Kidney (tissue), 14 donors: ENCODE data around the gene RADIL. TPM values are rescaled to one million over a fixed set of nuclear protein-coding genes. Genes with fewer than 3 reads are reported as not detected.
A peak's percentile ranks its signal among the peaks of the same experiment; 100 is the strongest.

Source experiments
- DNase-seq, 5 donors: peaks; one replicate each; pipeline ENCODE4 v3.0.0-alpha.2; 2013 to 2020
- FAIRE-seq: peaks from 2 replicates; lab custom pipeline; 2012; peaks lifted over from hg19 to GRCh38; lab: Jason Lieb, UNC
- H3K27ac ChIP-seq, 2 donors: one replicate each; pipeline ENCODE4 v1.7.0; 2013; ENCODE audit warnings: low read depth in 2 of 2, low read length in 2 of 2, inconsistent platforms in 1 of 2
- H3K27me3 ChIP-seq: one replicate; pipeline ENCODE4 v1.7.1; 2013; ENCODE audit warnings: low read length, inconsistent platforms; ENCODE audit not compliant: control insufficient read depth, insufficient read depth
- H3K36me3 ChIP-seq, 3 donors: one replicate each; pipeline versions ENCODE4 v1.7.0 to v1.7.1; 2013; ENCODE audit warnings: low read length in 3 of 3, control low read depth in 1 of 3, inconsistent platforms in 1 of 3; ENCODE audit not compliant: insufficient read depth in 3 of 3, control insufficient read depth in 2 of 3
- H3K4me1 ChIP-seq, 3 donors: one replicate each; pipeline versions ENCODE4 v1.7.0 to v1.7.1; 2013; ENCODE audit warnings: low read length in 3 of 3, inconsistent platforms in 1 of 3, low read depth in 1 of 3; ENCODE audit not compliant: control insufficient read depth in 2 of 3, insufficient read depth in 2 of 3
- H3K4me3 ChIP-seq, 3 donors: one replicate each; pipeline versions ENCODE4 v1.7.0 to v1.8.1; 2013; ENCODE audit warnings: low read length in 3 of 3, control low read depth in 1 of 3, inconsistent platforms in 1 of 3
- H3K9ac ChIP-seq, 3 donors: one replicate each; pipeline versions ENCODE4 v1.7.0 to v1.7.1; 2013; ENCODE audit warnings: low read length in 3 of 3, control low read depth in 1 of 3, inconsistent platforms in 1 of 3
- H3K9me3 ChIP-seq, 3 donors: one replicate each; pipeline versions ENCODE4 v1.7.0 to v1.7.1; 2013; ENCODE audit warnings: low read length in 3 of 3, control low read depth in 1 of 3, inconsistent platforms in 1 of 3; ENCODE audit not compliant: control insufficient read depth in 2 of 3, insufficient read depth in 1 of 3
- intact Hi-C: fragments of 100-400 bp; cut with DNase I; formaldehyde crosslinking; loops from one replicate; pipeline ENCODE4 v1.11.1; 2022
- polyA plus RNA-seq: library from polyadenylated mRNA; stranded (reverse); fragments of 350-450 nt; fragmentation: Illumina TruSeq; extraction: RNeasy Lipid Tissue Mini Kit (QIAGEN cat#74804); gene quantifications from one replicate; pipeline ENCODE4 v1.2.3, GENCODE V29; 2014; ENCODE audit warnings: low read depth, low replicate concordance; ENCODE audit not compliant: insufficient read depth
- total RNA-seq: library from RNA; stranded (reverse); fragmentation: NEBNext Ultra II Directional; extraction: Animal tissue kit (Norgen Biotek cat#: 25700); gene quantifications from one replicate; pipeline ENCODE4 v1.2.1, GENCODE V29; 2021
- TF ChIP-seq, protein P1 (sequence below): IDR thresholded peaks from 3 replicates; pipeline ENCODE4 v1.5.1; 2012; ENCODE audit warnings: mild to moderate bottlenecking, moderate library complexity, borderline replicate concordance; ENCODE audit not compliant: insufficient read depth; ENCODE audit errors: extremely low read depth
- donor health status: control.
- donor health status: control.
- donor health status: control.
- donor health status: control.
- donor health status: control.
- donor health status: DM: yes; HTN: yes; CAD: no.
- donor health status: Normal renal cell carcinoma (clear cell type).

RADIL gene
- total and polyA plus RNA-seq, 2 donors from 2014 or later, result 1.0 to 1.7 TPM

DNA sequence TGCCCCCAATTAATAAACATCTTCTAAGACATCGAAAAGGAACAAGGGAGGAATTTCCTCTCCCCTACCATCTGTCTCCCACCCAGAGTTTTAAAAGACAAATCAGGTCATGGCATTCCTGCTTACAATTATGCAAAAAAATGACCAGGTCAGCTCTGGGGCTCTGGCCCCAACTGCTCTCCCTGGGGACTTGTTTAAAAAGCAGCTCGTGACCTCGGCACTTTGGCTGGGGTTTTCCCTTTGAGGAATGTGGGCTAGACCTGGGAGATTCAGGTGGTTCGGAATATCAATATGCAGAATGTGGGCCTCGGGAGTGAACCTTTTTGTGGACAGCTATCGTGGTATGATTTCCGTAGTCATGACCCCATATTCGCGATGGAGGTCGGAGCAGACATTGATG, 648 bp upstream of the RADIL start:
- no peak overlapping the region for H3K9ac ChIP-seq
- peak in 2 of 5 donors; percentile 25 to 57 for DNase-seq
- no peak overlapping the region for H3K4me3 ChIP-seq
- no peaks in the 10 kb centered on the region for H3K27me3 ChIP-seq
- TF ChIP-seq, protein P1, sequence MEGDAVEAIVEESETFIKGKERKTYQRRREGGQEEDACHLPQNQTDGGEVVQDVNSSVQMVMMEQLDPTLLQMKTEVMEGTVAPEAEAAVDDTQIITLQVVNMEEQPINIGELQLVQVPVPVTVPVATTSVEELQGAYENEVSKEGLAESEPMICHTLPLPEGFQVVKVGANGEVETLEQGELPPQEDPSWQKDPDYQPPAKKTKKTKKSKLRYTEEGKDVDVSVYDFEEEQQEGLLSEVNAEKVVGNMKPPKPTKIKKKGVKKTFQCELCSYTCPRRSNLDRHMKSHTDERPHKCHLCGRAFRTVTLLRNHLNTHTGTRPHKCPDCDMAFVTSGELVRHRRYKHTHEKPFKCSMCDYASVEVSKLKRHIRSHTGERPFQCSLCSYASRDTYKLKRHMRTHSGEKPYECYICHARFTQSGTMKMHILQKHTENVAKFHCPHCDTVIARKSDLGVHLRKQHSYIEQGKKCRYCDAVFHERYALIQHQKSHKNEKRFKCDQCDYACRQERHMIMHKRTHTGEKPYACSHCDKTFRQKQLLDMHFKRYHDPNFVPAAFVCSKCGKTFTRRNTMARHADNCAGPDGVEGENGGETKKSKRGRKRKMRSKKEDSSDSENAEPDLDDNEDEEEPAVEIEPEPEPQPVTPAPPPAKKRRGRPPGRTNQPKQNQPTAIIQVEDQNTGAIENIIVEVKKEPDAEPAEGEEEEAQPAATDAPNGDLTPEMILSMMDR, result no peak
- intact Hi-C loops, result no loop called here
- no peaks in the 10 kb centered on the region for H3K4me1 ChIP-seq
- H3K9me3 ChIP-seq, result no peaks in the 10 kb centered on the region
- no peak for FAIRE-seq
- no peaks in the 10 kb centered on the region for H3K36me3 ChIP-seq
- no peak overlapping the region for H3K27ac ChIP-seq

DNA sequence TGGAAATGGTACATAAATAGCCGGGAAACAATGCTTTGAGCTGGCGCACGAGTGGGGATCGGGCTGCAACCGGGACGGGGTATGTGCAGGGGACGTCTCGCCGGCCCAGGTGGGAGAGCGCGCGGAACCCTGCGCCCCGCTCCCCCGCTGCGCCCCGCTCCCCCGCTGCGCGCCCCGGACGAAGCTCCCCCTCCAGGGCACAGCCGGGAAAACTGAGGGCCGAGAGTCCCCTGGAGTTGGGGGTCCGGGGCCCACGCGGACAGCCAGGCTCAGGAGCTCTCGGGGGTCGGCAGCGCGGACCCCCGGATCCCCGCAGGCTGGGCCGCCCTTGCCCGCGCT, 514 bp downstream of the RADIL start:
- Histone ChIP-seq H3K4me1 (no peaks in the 10 kb centered on the region), H3K9me3 (no peaks in the 10 kb centered on the region), H3K4me3 (peak overlapping the region in 2 of 3 donors; percentile 17 to 55), H3K36me3 (no peaks in the 10 kb centered on the region), H3K9ac (no peak overlapping the region), H3K27ac (no peak overlapping the region), H3K27me3 (no peaks in the 10 kb centered on the region)
- TF ChIP-seq, protein P1, result no peak
- DNase-seq (no peak), FAIRE-seq (no peak)
- intact Hi-C loops, result no loop called here

DNA sequence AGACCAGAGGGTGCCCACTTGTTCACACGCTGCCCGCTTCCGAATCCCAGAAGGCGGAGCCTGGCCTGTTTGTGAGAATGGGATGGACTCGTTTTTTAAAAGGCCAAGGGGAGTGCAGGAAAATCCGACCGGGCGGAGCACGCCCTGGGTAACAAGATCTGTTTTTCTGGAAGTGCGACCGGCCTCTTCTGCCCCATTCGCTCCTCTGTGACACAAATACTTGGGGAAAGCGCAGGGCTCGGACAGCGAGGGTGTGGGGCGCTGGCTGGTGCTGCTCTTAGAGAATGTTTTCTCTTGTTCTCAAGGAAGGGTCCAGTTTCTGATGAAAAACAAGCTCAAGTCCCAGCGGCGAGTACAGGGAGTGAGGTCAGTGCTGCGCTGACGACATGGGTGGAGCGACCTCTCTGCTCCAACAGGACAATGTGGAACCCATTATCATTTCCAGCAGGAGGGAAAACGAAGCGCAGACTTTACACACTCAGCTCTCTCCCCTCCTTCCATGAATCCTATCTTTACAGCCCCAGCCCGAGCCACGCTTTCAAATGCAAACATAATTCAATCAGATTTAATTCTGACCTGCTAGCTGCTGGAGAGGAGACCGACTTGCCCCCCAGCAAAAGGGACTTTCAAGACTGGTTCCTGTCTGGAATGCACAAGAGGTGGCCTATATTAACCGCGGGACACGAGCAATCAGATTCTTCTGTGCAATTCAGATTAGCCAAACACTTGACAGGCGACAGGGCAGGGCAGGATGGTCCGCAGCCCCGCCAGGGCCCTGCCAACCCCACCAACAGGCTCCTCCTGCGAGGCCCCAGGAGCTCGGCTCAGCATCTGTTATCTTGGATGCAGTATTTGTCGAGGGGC, 1.1 kb downstream of the RADIL start:
- intact Hi-C loops, result no loop called here
- peak overlapping the region in 1 of 2 donors; percentile 72 for H3K27ac ChIP-seq
- no peak for FAIRE-seq
- H3K4me3 ChIP-seq, result peak overlapping the region; percentile 39 to 55 (median 48)
- no peaks in the 10 kb centered on the region for H3K36me3 ChIP-seq
- no peak overlapping the region for H3K9ac ChIP-seq
- DNase-seq, result peak; percentile 71 to 83 (median 77)
- TF ChIP-seq, protein P1, result no peak
- no peaks in the 10 kb centered on the region for H3K9me3 ChIP-seq
- no peaks in the 10 kb centered on the region for H3K4me1 ChIP-seq
- no peaks in the 10 kb centered on the region for H3K27me3 ChIP-seq
